ENCODE data around the gene MOSMO.

- TF ChIP-seq CTCF (conservative IDR thresholded peaks at IDR 0.05) (no peak), EZH2 (IDR thresholded peaks at IDR 0.05; ENCODE audit: low read depth) (no peak)
Observed at GRCh38 chr16:22055881-22056280, 48.0 kb downstream of the MOSMO start.

Measured in PC-9 (cell line).